ENCODE data around the gene GALP.

DNA sequence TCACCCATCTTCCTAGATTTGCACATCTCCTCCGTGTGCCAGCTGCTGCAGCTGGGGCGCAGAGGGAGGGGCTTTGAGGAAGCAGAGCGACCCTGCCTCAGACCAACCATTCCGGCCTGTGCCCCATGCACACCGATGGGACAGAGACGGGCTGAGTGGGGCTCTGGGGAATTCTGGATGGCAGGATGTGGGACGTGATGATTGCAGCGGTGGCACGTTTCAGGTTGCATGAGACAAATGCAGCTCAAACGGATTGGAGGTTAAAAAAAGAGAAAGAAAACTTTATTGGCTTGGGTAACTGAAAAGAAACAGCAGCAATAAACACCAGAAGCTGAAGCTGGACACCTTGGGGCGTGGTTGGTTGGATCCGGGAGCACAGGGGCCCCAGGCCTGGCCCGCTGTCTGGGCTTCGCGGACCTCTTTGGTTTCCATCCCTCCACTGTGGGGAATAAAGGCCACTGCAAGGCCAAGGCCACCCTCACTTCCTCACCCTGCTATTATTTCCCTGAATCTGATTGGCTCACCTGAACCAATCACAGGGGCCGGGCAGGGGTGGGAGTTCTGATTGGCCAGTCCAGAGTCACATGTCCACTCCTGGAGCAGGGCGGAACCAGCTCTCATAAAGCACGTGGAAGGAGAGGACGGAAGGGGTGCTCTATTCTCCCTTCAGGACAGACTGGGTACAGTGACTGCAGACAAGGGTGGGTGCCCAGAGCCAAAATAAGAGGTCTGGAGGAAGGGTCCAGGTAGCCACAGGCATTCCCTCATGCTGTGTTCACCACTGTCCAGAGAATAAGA, 48.6 kb upstream of the GALP start:
- TF ChIP-seq, protein P1, sequence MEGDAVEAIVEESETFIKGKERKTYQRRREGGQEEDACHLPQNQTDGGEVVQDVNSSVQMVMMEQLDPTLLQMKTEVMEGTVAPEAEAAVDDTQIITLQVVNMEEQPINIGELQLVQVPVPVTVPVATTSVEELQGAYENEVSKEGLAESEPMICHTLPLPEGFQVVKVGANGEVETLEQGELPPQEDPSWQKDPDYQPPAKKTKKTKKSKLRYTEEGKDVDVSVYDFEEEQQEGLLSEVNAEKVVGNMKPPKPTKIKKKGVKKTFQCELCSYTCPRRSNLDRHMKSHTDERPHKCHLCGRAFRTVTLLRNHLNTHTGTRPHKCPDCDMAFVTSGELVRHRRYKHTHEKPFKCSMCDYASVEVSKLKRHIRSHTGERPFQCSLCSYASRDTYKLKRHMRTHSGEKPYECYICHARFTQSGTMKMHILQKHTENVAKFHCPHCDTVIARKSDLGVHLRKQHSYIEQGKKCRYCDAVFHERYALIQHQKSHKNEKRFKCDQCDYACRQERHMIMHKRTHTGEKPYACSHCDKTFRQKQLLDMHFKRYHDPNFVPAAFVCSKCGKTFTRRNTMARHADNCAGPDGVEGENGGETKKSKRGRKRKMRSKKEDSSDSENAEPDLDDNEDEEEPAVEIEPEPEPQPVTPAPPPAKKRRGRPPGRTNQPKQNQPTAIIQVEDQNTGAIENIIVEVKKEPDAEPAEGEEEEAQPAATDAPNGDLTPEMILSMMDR (IDR thresholded peaks at IDR 0.05): no peak
- no peak for TF ChIP-seq POLR2A (IDR thresholded peaks at IDR 0.05)

Measured in right lobe of liver (tissue), 4 donors.